HG02885 (cell line): ENCODE measurements around the gene ARHGEF16.

Experiments used
- ATAC-seq: cut with Tn5 transposase; IDR thresholded peaks from one replicate; pipeline ENCODE4 v1.9.1; 2021; ENCODE audit warnings: mild to moderate bottlenecking; ENCODE audit not compliant: unreplicated experiment, poor library complexity

Gene ARHGEF16

GRCh38 chr1:3435666-3436065, 18.8 kb upstream of the ARHGEF16 start:
- ATAC-seq: no peak

GRCh38 chr1:3436451-3436850, 18.0 kb upstream of the ARHGEF16 start:
- ATAC-seq: no peak

GRCh38 chr1:3436901-3437300, 17.6 kb upstream of the ARHGEF16 start:
- no peak for ATAC-seq

- ATAC-seq: no peak
Observed at GRCh38 chr1:3438661-3439180, 15.7 kb upstream of the ARHGEF16 start.

- ATAC-seq: no peak
Observed at GRCh38 chr1:3439346-3440299, 14.8 kb upstream of the ARHGEF16 start.

- ATAC-seq: no peak
Observed at GRCh38 chr1:3440300-3440681, 14.2 kb upstream of the ARHGEF16 start.

GRCh38 chr1:3440711-3441409, 13.6 kb upstream of the ARHGEF16 start:
- ATAC-seq: no peak

- no peak for ATAC-seq
Observed at GRCh38 chr1:3441410-3441847, 13.0 kb upstream of the ARHGEF16 start.

GRCh38 chr1:3441880-3442279, 12.6 kb upstream of the ARHGEF16 start:
- no peak for ATAC-seq

GRCh38 chr1:3442331-3442730, 12.1 kb upstream of the ARHGEF16 start:
- ATAC-seq: no peak

- ATAC-seq: no peak
Observed at GRCh38 chr1:3442901-3443300, 11.6 kb upstream of the ARHGEF16 start.

- no peak for ATAC-seq
Observed at GRCh38 chr1:3443807-3444206, 10.7 kb upstream of the ARHGEF16 start.

GRCh38 chr1:3444298-3444697, 10.2 kb upstream of the ARHGEF16 start:
- no peak for ATAC-seq

GRCh38 chr1:3444736-3445135, 9.7 kb upstream of the ARHGEF16 start:
- no peak for ATAC-seq

- ATAC-seq: no peak
Observed at GRCh38 chr1:3450202-3450863, 4.1 kb upstream of the ARHGEF16 start.

- no peak for ATAC-seq
Observed at GRCh38 chr1:3450983-3451382, 3.5 kb upstream of the ARHGEF16 start.

GRCh38 chr1:3451994-3452865, 2.2 kb upstream of the ARHGEF16 start:
- ATAC-seq: no peak

GRCh38 chr1:3452866-3453175, 1.6 kb upstream of the ARHGEF16 start:
- ATAC-seq: no peak

GRCh38 chr1:3453203-3453761, 1.2 kb upstream of the ARHGEF16 start:
- no peak for ATAC-seq
